ENCODE results near the gene C9orf153.
A peak's percentile ranks its signal among the peaks of the same experiment; 100 is the strongest.

C9orf153 gene

DNA sequence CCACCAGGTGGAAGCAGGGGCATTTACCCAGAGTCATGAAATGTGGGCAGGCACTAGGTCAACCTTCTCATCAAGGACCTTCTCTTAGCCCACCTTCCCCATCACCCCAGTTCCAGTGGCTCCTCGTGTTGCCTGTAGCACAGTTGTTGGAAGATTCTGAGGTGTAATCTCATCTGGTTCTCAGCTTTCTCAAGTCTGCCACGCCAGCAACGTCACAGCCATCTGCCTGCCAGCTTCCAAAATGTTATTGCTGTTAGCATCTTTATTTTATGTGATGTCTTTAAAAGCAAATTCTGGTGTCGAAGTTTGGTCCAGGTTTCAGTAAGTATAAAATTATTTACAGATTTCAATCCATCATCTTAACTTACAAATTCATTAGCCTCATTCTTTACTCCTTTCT, 10.7 kb downstream of the C9orf153 start:
- TF ChIP-seq, protein P1, sequence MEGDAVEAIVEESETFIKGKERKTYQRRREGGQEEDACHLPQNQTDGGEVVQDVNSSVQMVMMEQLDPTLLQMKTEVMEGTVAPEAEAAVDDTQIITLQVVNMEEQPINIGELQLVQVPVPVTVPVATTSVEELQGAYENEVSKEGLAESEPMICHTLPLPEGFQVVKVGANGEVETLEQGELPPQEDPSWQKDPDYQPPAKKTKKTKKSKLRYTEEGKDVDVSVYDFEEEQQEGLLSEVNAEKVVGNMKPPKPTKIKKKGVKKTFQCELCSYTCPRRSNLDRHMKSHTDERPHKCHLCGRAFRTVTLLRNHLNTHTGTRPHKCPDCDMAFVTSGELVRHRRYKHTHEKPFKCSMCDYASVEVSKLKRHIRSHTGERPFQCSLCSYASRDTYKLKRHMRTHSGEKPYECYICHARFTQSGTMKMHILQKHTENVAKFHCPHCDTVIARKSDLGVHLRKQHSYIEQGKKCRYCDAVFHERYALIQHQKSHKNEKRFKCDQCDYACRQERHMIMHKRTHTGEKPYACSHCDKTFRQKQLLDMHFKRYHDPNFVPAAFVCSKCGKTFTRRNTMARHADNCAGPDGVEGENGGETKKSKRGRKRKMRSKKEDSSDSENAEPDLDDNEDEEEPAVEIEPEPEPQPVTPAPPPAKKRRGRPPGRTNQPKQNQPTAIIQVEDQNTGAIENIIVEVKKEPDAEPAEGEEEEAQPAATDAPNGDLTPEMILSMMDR (conservative IDR thresholded peaks at IDR 0.05; ENCODE audit: low read depth, low read length), result no peak
- H3K4me3 ChIP-seq (ENCODE audit: low read depth, low read length), result no peak overlapping the region
- no peak for DNase-seq (ENCODE audit: low read depth)

DNA sequence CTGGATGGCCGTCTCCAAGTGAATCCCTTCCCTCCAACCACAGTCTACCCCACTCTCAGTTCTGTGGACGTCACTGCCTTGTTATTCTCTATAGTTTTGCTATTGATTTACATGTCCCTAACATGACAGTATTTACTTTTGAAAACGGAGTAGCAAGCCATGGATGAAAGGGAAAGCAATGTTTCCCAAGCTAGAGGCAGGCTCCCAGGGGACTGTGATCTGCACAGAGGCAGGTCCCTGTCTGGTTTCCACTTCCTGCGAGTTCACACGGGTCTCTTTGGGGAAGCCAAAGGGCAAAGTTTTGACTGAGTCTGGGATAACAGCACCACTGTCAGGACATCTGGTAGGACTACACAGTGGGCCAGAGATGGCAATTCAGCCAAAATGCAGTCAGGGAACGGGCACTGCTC, 12.7 kb downstream of the C9orf153 start:
- DNase-seq (ENCODE audit: low read depth), result peak; percentile 44
- TF ChIP-seq, protein P1 (conservative IDR thresholded peaks at IDR 0.05; ENCODE audit: low read depth, low read length), result peak; percentile 40
- H3K4me3 ChIP-seq (ENCODE audit: low read depth, low read length), result no peak overlapping the region

DNA sequence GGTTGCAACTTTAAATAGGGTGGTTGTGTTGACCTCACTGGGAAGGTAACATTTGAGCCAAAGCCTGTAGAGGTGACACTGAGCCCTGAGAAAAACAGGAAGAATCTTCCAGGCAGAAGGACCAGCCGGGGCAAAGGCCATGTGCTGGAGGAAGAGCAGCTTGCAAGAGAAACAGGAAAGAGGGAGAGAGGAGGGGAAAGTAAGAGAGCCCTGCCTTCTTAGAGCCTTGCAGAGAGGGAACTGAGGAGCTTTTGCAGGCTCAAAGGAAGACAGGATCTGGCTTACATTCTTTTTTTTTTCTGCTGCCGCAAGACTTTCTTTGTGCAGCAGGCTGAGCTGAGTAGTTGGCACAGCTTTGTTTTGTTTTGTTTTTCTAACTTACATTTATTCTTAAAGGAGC, 17.4 kb downstream of the C9orf153 start:
- TF ChIP-seq, protein P1 (conservative IDR thresholded peaks at IDR 0.05; ENCODE audit: low read depth, low read length), result no peak
- H3K4me3 ChIP-seq (ENCODE audit: low read depth, low read length), result no peak overlapping the region
- DNase-seq (ENCODE audit: low read depth), result peak; percentile 46

DNA sequence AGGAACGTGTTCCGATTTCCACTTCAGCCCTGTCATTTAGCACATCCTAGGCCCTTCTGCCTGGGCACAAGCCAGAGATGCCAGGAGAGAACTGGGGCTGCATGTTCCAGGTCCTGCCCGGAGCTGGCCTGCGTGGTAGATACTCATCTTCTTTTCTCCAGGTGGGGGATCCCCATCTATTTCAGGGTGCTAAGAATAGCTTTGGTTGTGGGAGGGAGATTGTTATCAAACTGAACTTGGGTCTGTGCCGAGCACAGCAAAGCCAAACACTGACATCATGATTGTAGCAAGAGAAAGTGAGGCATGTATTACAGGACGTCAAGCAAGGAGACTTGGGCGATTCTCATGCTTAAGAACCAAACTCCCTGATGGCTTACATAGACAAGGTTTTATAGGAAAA, 18.2 kb downstream of the C9orf153 start:
- DNase-seq (ENCODE audit: low read depth), result peak; percentile 47
- TF ChIP-seq, protein P1 (conservative IDR thresholded peaks at IDR 0.05; ENCODE audit: low read depth, low read length), result no peak
- H3K4me3 ChIP-seq (ENCODE audit: low read depth, low read length), result no peak overlapping the region

- H3K4me3 ChIP-seq (ENCODE audit: low read depth, low read length), result no peak overlapping the region
- TF ChIP-seq, protein P1 (conservative IDR thresholded peaks at IDR 0.05; ENCODE audit: low read depth, low read length), result peak; percentile 26
- peak; percentile 26 for DNase-seq (ENCODE audit: low read depth)
Observed at GRCh38 chr9:86238861-86239770, 20.3 kb downstream of the C9orf153 start.

GRCh38 chr9:86230858-86231257, 28.6 kb downstream of the C9orf153 start:
- no peak overlapping the region for H3K4me3 ChIP-seq (ENCODE audit: low read depth, low read length)
- TF ChIP-seq, protein P1 (conservative IDR thresholded peaks at IDR 0.05; ENCODE audit: low read depth, low read length), result no peak
- no peak for DNase-seq (ENCODE audit: low read depth)

DNA sequence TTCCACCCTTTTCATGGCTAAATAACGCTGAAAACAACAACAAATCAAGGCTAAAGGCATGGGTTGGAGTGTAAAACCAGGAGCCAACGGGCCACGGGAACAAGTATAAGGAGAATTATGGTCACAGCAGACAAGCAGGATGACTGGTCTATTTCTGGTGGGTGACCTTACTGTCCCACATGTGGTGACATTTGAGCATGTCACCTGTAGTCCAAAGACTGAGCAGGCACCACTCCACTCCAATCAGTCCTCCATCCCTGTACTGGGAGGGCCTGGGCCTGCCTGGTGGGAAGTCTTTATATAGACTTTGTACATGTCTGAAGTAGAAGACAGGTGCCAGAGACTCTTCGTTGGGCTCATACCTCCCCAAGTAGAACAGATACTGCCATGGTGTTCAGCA, 36.8 kb downstream of the C9orf153 start:
- TF ChIP-seq, protein P1 (conservative IDR thresholded peaks at IDR 0.05; ENCODE audit: low read depth, low read length), result no peak
- no peak overlapping the region for H3K4me3 ChIP-seq (ENCODE audit: low read depth, low read length)
- DNase-seq (ENCODE audit: low read depth), result no peak
